Stimulated activated effector memory CD8-positive, alpha-beta T cell treated with anti-CD3 and anti-CD28 coated beads, Interleukin-12 subunit alpha, Interleukin-12 subunit beta, amount 100 ng/mL, for 72 hours (primary cell): ENCODE data around the gene UMOD.
A peak's percentile ranks its signal among the peaks of the same experiment; 100 is the strongest.
"Not testable (repeated sequence)": the region's sequence is repeated elsewhere in the genome, so short reads cannot be mapped to it uniquely, and the experiment has no call there.

Source experiments
- ATAC-seq: fragments of 150-1000 bp; cut with Tn5 transposase; 2 replicates; pipeline ENCODE4 v1.10.0; 2021
- DNase-seq, 2 donors: peaks; one replicate each; pipeline ENCODE4 v3.0.0; 2021 to 2022; ENCODE audit warnings: low spot score in 2 of 2
- H3K27ac Mint-ChIP-seq: one replicate; pipeline ENCODE4 v1.8.0; 2022; ENCODE audit warnings: mild to moderate bottlenecking, mixed read lengths
- H3K36me3 Mint-ChIP-seq: one replicate; pipeline ENCODE4 v1.8.0; 2022; ENCODE audit warnings: mild to moderate bottlenecking, mixed read lengths
- H3K4me1 Mint-ChIP-seq: one replicate; pipeline ENCODE4 v1.8.0; 2022; ENCODE audit warnings: mixed read lengths
- H3K4me3 Mint-ChIP-seq: one replicate; pipeline ENCODE4 v1.8.0; 2022; ENCODE audit warnings: mild to moderate bottlenecking, mixed read lengths
- H3K9me3 Mint-ChIP-seq: one replicate; pipeline ENCODE4 v1.8.0; 2022; ENCODE audit warnings: mixed read lengths

The UMOD gene

GRCh38 chr16:20336955-20337354 lies 15.6 kb downstream of the UMOD start:
- no peak overlapping the region for H3K27ac Mint-ChIP-seq
- H3K4me1 Mint-ChIP-seq = no peaks in the 10 kb centered on the region
- H3K36me3 Mint-ChIP-seq = no peaks in the 10 kb centered on the region
- H3K4me3 Mint-ChIP-seq = no peak overlapping the region
- ATAC-seq (no peak), DNase-seq (no peak)
- no peaks in the 10 kb centered on the region for H3K9me3 Mint-ChIP-seq

DNA sequence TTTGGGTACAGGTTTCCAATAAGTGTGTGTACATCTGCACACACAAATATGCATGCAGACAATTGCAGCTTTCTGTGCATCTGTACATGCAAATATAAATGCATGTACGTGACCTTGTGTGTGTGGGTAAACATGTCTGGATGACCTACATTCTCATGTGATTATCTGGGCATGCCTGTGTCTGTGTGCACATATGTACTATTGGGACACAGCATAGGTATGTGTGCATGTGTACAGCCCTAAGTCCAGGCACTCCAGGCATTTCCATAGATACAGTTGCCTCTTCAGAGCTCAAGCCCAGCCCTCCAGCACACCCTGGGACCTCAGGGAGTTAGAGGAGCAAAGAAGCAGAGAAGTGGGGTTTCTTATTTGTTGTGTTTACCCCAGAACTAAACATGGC lies 18.1 kb downstream of the UMOD start:
- H3K27ac Mint-ChIP-seq = no peak overlapping the region
- no peak for DNase-seq
- peaks cover 4% of the 10 kb centered on the region for H3K9me3 Mint-ChIP-seq
- no peaks in the 10 kb centered on the region for H3K36me3 Mint-ChIP-seq
- ATAC-seq = no peak
- H3K4me1 Mint-ChIP-seq = no peaks in the 10 kb centered on the region
- H3K4me3 Mint-ChIP-seq = no peak overlapping the region

- DNase-seq = no peak
- Mint-ChIP-seq H3K36me3 (no peaks in the 10 kb centered on the region), H3K4me1 (no peaks in the 10 kb centered on the region), H3K4me3 (no peak overlapping the region), H3K27ac (no peak overlapping the region), H3K9me3 (peaks cover 7% of the 10 kb centered on the region)
- no peak for ATAC-seq
Observed at GRCh38 chr16:20333120-20333519, 19.4 kb downstream of the UMOD start.

DNA sequence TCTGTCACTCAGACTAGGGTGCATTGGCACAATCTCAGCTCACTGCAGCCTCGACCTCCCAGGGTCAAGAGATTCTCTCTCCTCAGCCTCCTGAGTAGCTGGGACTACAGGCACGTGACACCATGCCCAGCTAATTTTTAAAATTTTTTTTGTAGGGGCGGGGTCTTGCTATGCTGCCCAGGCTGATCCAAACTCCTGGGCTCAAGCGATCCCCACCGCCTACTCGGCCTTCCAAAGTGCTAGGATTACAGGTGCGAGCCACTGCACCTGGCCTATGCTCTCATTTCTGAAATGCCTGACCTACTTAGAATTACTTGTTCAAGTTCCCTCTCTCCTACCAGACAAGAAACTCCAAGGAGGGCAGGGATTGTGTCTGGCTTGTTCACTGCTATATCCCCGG lies 20.1 kb downstream of the UMOD start:
- H3K4me3 Mint-ChIP-seq = no peak overlapping the region
- H3K36me3 Mint-ChIP-seq = no peaks in the 10 kb centered on the region
- H3K27ac Mint-ChIP-seq = no peak overlapping the region
- DNase-seq = no peak
- ATAC-seq = no peak
- peaks cover 7% of the 10 kb centered on the region for H3K9me3 Mint-ChIP-seq
- H3K4me1 Mint-ChIP-seq = no peaks in the 10 kb centered on the region

DNA sequence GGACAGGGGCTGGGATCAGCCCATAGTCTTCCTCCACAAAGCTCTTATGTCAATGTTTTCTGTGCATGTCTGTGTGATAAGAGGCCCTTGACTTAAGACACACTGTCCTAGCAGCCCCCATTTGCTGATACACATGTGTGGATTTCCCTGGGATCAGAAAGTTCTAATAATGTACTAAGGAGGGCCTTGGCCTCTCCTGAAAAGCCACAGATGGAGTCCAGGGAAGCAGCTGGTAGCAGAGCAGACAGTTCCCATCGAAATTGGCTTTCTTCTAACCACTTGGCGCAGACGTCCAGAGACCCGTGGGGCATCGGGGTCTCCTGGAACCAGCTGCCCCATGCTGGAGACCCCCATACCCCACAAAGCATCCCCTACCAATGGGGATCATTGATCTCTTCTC lies 20.9 kb downstream of the UMOD start:
- Mint-ChIP-seq H3K27ac (no peak overlapping the region), H3K36me3 (no peaks in the 10 kb centered on the region), H3K4me3 (no peak overlapping the region), H3K9me3 (peaks cover 7% of the 10 kb centered on the region), H3K4me1 (no peaks in the 10 kb centered on the region)
- ATAC-seq (no peak), DNase-seq (no peak)

DNA sequence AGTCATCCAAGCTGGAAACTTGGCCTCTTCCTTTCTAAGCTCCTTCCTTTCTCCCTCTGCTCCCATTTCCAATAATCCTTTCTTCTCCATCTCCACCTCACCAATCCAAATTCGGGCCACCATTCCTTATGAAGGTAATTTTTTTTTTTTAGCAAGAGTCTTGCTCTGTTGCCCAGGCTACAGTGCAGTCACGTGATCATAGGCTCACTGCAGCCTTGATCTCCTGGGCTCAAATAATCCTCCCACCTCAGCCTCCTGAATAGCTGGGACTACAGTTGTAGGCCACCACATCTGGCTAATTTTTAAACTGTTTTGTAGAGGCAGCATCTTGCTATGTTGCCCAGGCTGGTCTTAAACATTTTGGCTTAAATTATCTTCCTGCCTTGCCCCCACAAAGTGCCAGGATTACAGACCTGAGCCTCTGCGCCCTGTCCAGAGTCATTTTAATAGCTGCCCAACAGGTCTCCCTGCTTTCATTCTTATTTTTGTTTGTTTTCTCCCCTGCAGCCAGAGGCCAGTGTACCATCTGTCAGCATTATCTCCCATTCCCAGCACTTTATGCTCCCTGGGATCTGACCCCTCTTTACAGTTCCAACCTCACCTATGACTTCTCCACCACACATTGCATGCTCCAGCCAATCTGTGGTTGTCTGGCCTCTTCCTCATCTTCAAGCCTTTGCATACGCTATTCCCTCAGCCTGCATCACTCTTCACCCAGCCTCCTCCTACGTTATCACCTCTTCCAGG lies 22.9 kb downstream of the UMOD start:
- Mint-ChIP-seq H3K9me3 (peaks cover 7% of the 10 kb centered on the region), H3K36me3 (no peaks in the 10 kb centered on the region), H3K4me3 (no peak overlapping the region), H3K4me1 (no peaks in the 10 kb centered on the region), H3K27ac (no peak overlapping the region)
- ATAC-seq (no peak), DNase-seq (no peak)

DNA sequence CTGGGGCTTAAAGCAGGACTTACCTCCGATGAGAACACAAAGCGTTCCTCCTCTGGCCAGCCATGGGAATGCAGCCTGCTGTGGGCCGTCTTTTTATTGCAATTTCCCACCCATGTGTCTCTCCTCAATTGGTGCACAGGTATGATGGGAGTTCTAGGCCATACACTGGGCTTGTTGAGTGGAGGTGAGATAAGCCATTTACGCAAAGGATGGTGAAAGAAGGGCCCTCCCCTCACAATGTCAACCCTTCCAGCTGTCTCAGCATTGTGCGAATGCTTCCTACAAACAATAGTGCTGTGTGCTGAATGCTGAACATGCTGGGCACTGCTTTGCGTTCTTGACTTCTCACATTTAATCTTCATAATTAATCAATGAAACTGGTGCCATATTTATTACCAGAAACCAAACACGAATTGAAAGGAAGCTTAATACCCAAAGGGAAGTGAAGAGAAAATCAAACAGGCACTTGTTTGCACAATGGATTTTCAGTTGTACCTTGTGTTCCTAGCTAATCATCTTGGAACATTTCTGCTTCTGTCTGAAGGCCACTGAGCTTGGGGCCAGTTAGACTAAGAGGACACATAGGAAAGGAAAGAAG lies 25.0 kb downstream of the UMOD start, which contains the start of gene GP2:
GP2 (minus strand) TSS at position 70 of the 598 bp plus-strand sequence. CDS start 1,082 bp downstream, outside the sequence.
- peaks cover 7% of the 10 kb centered on the region for H3K9me3 Mint-ChIP-seq
- no peaks in the 10 kb centered on the region for H3K4me1 Mint-ChIP-seq
- H3K36me3 Mint-ChIP-seq = no peaks in the 10 kb centered on the region
- no peak within 1 kb of the TSS for H3K4me3 Mint-ChIP-seq
- no peak within 1 kb of the TSS for H3K27ac Mint-ChIP-seq
- ATAC-seq = no peak
- no peak for DNase-seq

DNA sequence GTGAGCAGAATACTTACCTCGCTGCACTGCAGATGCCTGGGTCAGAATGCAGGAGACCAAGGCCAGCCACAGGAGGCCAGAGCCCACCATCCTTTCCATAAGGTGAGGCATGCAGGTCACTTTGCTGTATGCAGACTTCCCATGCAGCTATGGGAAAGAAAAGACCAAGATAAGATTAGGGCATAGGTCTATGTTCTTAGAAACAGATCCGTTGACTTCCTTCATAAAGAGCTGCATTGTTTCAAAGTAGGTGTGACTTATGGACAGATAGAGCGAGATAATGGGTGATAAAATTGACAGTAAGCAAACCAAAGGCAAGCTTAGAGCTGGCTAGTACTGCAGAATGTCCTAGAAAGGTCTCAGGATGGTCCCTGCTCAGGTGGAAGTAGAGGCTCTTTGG lies 26.2 kb downstream of the UMOD start:
- Mint-ChIP-seq H3K4me3 (no peak overlapping the region), H3K36me3 (no peaks in the 10 kb centered on the region), H3K4me1 (no peaks in the 10 kb centered on the region), H3K27ac (no peak overlapping the region), H3K9me3 (peaks cover 7% of the 10 kb centered on the region)
- no peak for ATAC-seq
- DNase-seq = no peak

DNA sequence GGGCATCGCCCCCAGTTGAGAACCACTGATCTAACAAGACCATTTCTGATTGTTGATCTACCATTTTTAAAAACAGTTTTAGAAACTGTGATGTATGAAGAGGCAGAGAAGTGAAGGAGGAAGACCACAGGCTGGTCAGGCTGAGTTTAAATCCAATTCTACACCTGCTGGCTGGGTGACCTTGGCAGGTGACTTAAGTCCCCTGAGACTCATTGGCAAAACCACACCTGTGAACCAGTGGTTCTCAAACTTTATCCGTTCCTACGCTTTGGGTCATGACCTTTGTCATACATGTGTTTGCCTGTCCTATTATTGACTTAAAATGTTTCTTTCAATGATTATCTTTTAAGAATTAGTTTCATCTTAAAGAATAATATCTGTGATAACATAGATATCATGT lies 27.5 kb downstream of the UMOD start:
- H3K4me3 Mint-ChIP-seq = no peak overlapping the region
- no peak for DNase-seq
- H3K36me3 Mint-ChIP-seq = no peaks in the 10 kb centered on the region
- peaks cover 7% of the 10 kb centered on the region for H3K9me3 Mint-ChIP-seq
- H3K27ac Mint-ChIP-seq = no peak overlapping the region
- ATAC-seq = no peak
- H3K4me1 Mint-ChIP-seq = no peaks in the 10 kb centered on the region

DNA sequence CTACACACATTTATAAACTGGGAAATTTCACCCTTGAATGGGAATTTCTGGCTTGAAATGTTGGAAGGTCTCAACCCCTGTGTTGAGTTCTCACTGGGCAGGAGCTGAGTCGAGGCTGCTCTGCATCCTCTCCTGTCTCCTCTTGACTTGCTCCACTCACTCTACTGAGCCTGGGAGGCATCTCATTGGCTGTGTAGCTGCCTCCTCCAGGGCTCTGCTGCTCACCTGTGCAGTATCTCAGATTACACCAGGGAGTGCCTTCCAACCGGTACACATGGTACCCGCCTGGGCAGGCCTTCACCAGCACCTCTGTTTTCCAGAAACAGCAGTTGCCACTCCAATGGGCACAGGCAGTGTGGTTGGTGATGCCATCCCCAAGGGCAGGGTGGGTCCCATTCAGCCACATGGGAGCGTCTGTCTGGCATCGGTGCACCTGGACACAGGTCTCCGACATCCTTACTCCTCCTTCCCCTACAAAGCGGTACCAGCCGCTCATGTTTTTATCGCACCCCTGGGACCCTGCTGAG lies 28.9 kb downstream of the UMOD start:
- Mint-ChIP-seq H3K36me3 (no peaks in the 10 kb centered on the region), H3K27ac (no peak overlapping the region), H3K4me1 (no peaks in the 10 kb centered on the region), H3K4me3 (no peak overlapping the region), H3K9me3 (no peaks in the 10 kb centered on the region)
- DNase-seq = no peak
- no peak for ATAC-seq

DNA sequence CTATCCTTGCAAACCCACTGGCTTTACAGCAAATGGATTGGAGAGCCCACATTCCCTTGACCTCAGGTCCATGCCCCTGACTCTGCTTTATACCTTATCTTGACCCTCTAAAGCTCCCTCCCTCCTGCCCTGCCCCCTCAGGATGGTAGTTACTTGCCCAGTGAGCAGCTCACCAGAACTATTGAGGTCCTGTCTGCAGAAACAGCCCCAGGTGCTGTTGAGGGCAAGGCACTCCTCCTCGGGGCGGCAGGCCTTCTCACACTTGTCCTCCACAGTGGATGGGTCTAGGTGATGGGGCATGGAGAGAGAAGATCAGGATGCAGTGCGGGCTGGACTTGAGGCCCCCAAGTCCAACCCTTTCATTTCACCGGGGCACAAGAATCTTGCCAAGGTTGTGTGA lies 29.8 kb downstream of the UMOD start:
- Mint-ChIP-seq H3K36me3 (no peaks in the 10 kb centered on the region), H3K4me1 (no peaks in the 10 kb centered on the region), H3K9me3 (no peaks in the 10 kb centered on the region), H3K4me3 (no peak overlapping the region), H3K27ac (no peak overlapping the region)
- ATAC-seq = no peak
- no peak for DNase-seq

DNA sequence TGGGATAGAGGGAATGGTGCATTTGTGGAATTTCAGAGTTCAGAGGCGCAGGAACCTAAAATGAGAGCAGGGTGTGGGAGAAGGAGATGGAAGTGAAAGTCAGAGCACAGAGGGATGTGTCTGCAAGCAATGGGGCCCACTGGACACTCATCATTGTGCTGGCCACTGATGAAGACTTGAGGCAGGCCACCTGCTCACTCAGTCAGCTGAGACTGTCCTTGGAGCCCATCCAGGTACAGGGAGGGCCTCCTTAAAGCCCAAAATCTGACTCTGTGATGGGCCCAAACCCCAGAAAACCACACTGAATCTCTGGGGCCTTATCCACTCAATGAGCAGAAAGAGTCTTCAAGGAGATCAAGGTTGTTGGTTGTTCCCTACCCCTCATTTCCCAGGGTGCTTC lies 30.8 kb downstream of the UMOD start:
- ATAC-seq = peak; percentile 27
- H3K9me3 Mint-ChIP-seq = no peaks in the 10 kb centered on the region
- DNase-seq = no peak
- no peak overlapping the region for H3K4me3 Mint-ChIP-seq
- H3K36me3 Mint-ChIP-seq = no peaks in the 10 kb centered on the region
- no peak overlapping the region for H3K27ac Mint-ChIP-seq
- no peaks in the 10 kb centered on the region for H3K4me1 Mint-ChIP-seq

GRCh38 chr16:20321051-20321450 lies 31.5 kb downstream of the UMOD start:
- not testable (repeated sequence) for ATAC-seq, H3K4me1 Mint-ChIP-seq, H3K4me3 Mint-ChIP-seq, H3K36me3 Mint-ChIP-seq, DNase-seq, H3K9me3 Mint-ChIP-seq, H3K27ac Mint-ChIP-seq

- ATAC-seq (no peak), DNase-seq (no peak)
- no peaks in the 10 kb centered on the region for H3K36me3 Mint-ChIP-seq
- no peaks in the 10 kb centered on the region for H3K4me1 Mint-ChIP-seq
- no peak overlapping the region for H3K4me3 Mint-ChIP-seq
- no peak overlapping the region for H3K27ac Mint-ChIP-seq
- H3K9me3 Mint-ChIP-seq = no peaks in the 10 kb centered on the region
Observed at GRCh38 chr16:20320592-20320991, 31.9 kb downstream of the UMOD start.

- Mint-ChIP-seq H3K4me3 (no peak overlapping the region), H3K9me3 (no peaks in the 10 kb centered on the region), H3K4me1 (no peaks in the 10 kb centered on the region), H3K36me3 (no peaks in the 10 kb centered on the region), H3K27ac (no peak overlapping the region)
- no peak for DNase-seq
- ATAC-seq = no peak
Observed at GRCh38 chr16:20320178-20320577, 32.3 kb downstream of the UMOD start.

- DNase-seq (no peak), ATAC-seq (no peak)
- no peak overlapping the region for H3K4me3 Mint-ChIP-seq
- no peaks in the 10 kb centered on the region for H3K4me1 Mint-ChIP-seq
- H3K36me3 Mint-ChIP-seq = no peaks in the 10 kb centered on the region
- no peaks in the 10 kb centered on the region for H3K9me3 Mint-ChIP-seq
- no peak overlapping the region for H3K27ac Mint-ChIP-seq
Observed at GRCh38 chr16:20319406-20319805, 33.1 kb downstream of the UMOD start.
